ENCODE results near the gene CFAP53.

GRCh38 chr18:50297621-50298442, 31.5 kb upstream of the CFAP53 start:
- TF ChIP-seq CTCF (IDR thresholded peaks at IDR 0.05) (no peak), POLR2A (IDR thresholded peaks at IDR 0.05; ENCODE audit: low read length) (no peak), EHMT2 (IDR thresholded peaks at IDR 0.05; ENCODE audit: low read depth) (no peak), RAD21 (conservative IDR thresholded peaks at IDR 0.05 in 1 of 2, IDR thresholded peaks at IDR 0.05 in 1 of 2) (no peak), POLR2AphosphoS2 (conservative IDR thresholded peaks at IDR 0.05; ENCODE audit: low read length) (no peak), JUN (IDR thresholded peaks at IDR 0.05) (no peak), ZNF302 (CRISPR knock-in tag; IDR thresholded peaks at IDR 0.05) (no peak)
